ENCODE measurements around the gene PLCL1.

Gene PLCL1

GRCh38 chr2:198077477-198077876, 273.1 kb downstream of the PLCL1 start:
- DNase-seq: no peak

- DNase-seq: no peak
Observed at GRCh38 chr2:198080879-198081765, 276.7 kb downstream of the PLCL1 start.

- no peak for DNase-seq
Observed at GRCh38 chr2:198084156-198084555, 279.8 kb downstream of the PLCL1 start.

GRCh38 chr2:198096002-198096401, 291.6 kb downstream of the PLCL1 start:
- DNase-seq: no peak

GRCh38 chr2:198096965-198097364, 292.6 kb downstream of the PLCL1 start:
- DNase-seq: no peak

GRCh38 chr2:198097630-198098029, 293.2 kb downstream of the PLCL1 start:
- DNase-seq: no peak

- no peak for DNase-seq
Observed at GRCh38 chr2:198098386-198098785, 294.0 kb downstream of the PLCL1 start.

GRCh38 chr2:198098918-198099317, 294.5 kb downstream of the PLCL1 start:
- no peak for DNase-seq

- no peak for DNase-seq
Observed at GRCh38 chr2:198100346-198100745, 296.0 kb downstream of the PLCL1 start.

- DNase-seq: no peak
Observed at GRCh38 chr2:198101688-198102087, 297.3 kb downstream of the PLCL1 start.

- no peak for DNase-seq
Observed at GRCh38 chr2:198102120-198102519, 297.7 kb downstream of the PLCL1 start.

- DNase-seq: no peak
Observed at GRCh38 chr2:198102856-198103255, 298.5 kb downstream of the PLCL1 start.

GRCh38 chr2:198106621-198107385, 302.4 kb downstream of the PLCL1 start:
- DNase-seq: no peak

GRCh38 chr2:198113316-198113715, 308.9 kb downstream of the PLCL1 start:
- DNase-seq: no peak

- DNase-seq: no peak
Observed at GRCh38 chr2:198114064-198114463, 309.7 kb downstream of the PLCL1 start.

- DNase-seq: no peak
Observed at GRCh38 chr2:198115201-198115600, 310.8 kb downstream of the PLCL1 start.

- DNase-seq: no peak
Observed at GRCh38 chr2:198116756-198117155, 312.4 kb downstream of the PLCL1 start.

- no peak for DNase-seq
Observed at GRCh38 chr2:198117406-198118041, 313.1 kb downstream of the PLCL1 start.

- DNase-seq: peak; percentile 20 to 80 (median 34)
Observed at GRCh38 chr2:198127627-198128026, 323.2 kb downstream of the PLCL1 start.

GRCh38 chr2:198129609-198130008, 325.2 kb downstream of the PLCL1 start:
- DNase-seq: no peak

GRCh38 chr2:198134293-198134955, 330.0 kb downstream of the PLCL1 start:
- DNase-seq: no peak

- peak in 1 of 3 experiments; percentile 46 for DNase-seq
Observed at GRCh38 chr2:198135481-198135934, 331.1 kb downstream of the PLCL1 start.

- no peak for DNase-seq
Observed at GRCh38 chr2:198136142-198136541, 331.7 kb downstream of the PLCL1 start.

Measured in NCI-H1417 (cell line).